Liver (tissue), 9 donors: ENCODE data around the gene UBE2D3. TPM values are rescaled to one million over a fixed set of nuclear protein-coding genes. Genes with fewer than 3 reads are reported as not detected.

Experiments used
- DNase-seq: peaks from one replicate; pipeline ENCODE4 v3.0.0-alpha.2; 2017; ENCODE audit warnings: low spot score
- H3K27ac ChIP-seq, 2 donors: one replicate each; pipeline ENCODE4 v1.7.0; 2013; ENCODE audit warnings: inconsistent platforms in 2 of 2, low read length in 2 of 2, control low read depth in 1 of 2, low read depth in 1 of 2, mild to moderate bottlenecking in 1 of 2
- H3K27me3 ChIP-seq, 4 donors: one replicate each; pipeline versions ENCODE4 v1.6.1 to v1.7.0; 2013; ENCODE audit warnings: low read length in 3 of 4, inconsistent platforms in 1 of 4, mild to moderate bottlenecking in 1 of 4, moderate library complexity in 1 of 4; ENCODE audit not compliant: control insufficient read depth in 4 of 4, insufficient read depth in 4 of 4
- H3K36me3 ChIP-seq, 4 donors: one replicate each; pipeline versions ENCODE4 v1.6.1 to v1.7.0; 2013; ENCODE audit warnings: low read length in 3 of 4, mild to moderate bottlenecking in 3 of 4, low read depth in 1 of 4, moderate library complexity in 1 of 4; ENCODE audit not compliant: control insufficient read depth in 4 of 4, insufficient read depth in 3 of 4
- H3K4me1 ChIP-seq, 4 donors: one replicate each; pipeline versions ENCODE4 v1.6.1 to v1.7.0; 2013; ENCODE audit warnings: low read length in 3 of 4, mild to moderate bottlenecking in 3 of 4, moderate library complexity in 1 of 4; ENCODE audit not compliant: control insufficient read depth in 4 of 4, insufficient read depth in 4 of 4
- H3K4me3 ChIP-seq, 3 donors: one replicate each; pipeline versions ENCODE4 v1.6.1 to v1.7.0; 2013; ENCODE audit warnings: low read length in 3 of 3, control low read depth in 1 of 3, low read depth in 1 of 3, mild to moderate bottlenecking in 1 of 3
- H3K9ac ChIP-seq, 2 donors: one replicate each; pipeline ENCODE4 v1.7.0; 2013; ENCODE audit warnings: low read length in 2 of 2, mild to moderate bottlenecking in 2 of 2, moderate library complexity in 2 of 2, control low read depth in 1 of 2, low read depth in 1 of 2
- H3K9me3 ChIP-seq, 4 donors: one replicate each; pipeline versions ENCODE4 v1.6.1 to v1.7.0; 2013; ENCODE audit warnings: low read length in 3 of 4; ENCODE audit not compliant: control insufficient read depth in 4 of 4
- EGR1 ChIP-seq, 2 donors: IDR thresholded peaks; 2 replicates each; pipeline ENCODE4 v1.6.1; 2016 to 2018; ENCODE audit warnings: antibody characterized with exemption in 2 of 2, low read depth in 2 of 2
- FOXA1 ChIP-seq: IDR thresholded peaks from 2 replicates; pipeline ENCODE4 v1.6.1; 2016; ENCODE audit warnings: antibody characterized with exemption
- FOXA2 ChIP-seq: IDR thresholded peaks from 2 replicates; pipeline ENCODE4 v1.6.1; 2016; ENCODE audit warnings: antibody characterized with exemption
- GABPA ChIP-seq, 2 donors: IDR thresholded peaks in 1 of 2; conservative IDR thresholded peaks in 1 of 2; 2 replicates each; pipeline ENCODE4 v1.6.1; 2016; ENCODE audit warnings: antibody characterized with exemption in 2 of 2, mild to moderate bottlenecking in 1 of 2, moderate library complexity in 1 of 2
- HNF4A ChIP-seq, 2 donors: conservative IDR thresholded peaks; 2 replicates each; pipeline ENCODE4 v1.6.1; 2016; ENCODE audit warnings: antibody characterized with exemption in 2 of 2, mild to moderate bottlenecking in 2 of 2
- HNF4G ChIP-seq: IDR thresholded peaks from 2 replicates; pipeline ENCODE4 v1.6.1; 2016; ENCODE audit warnings: antibody characterized with exemption
- JUND ChIP-seq, 2 donors: IDR thresholded peaks; 2 replicates each; pipeline ENCODE4 v1.6.1; 2016; ENCODE audit warnings: antibody characterized with exemption in 2 of 2
- NR2F2 ChIP-seq: IDR thresholded peaks from 2 replicates; pipeline ENCODE4 v1.6.1; 2016; ENCODE audit warnings: antibody characterized with exemption
- RAD21 ChIP-seq, 2 donors: IDR thresholded peaks; 2 replicates each; pipeline ENCODE4 v1.6.1; 2016; ENCODE audit warnings: antibody characterized with exemption in 2 of 2, mild to moderate bottlenecking in 2 of 2
- RXRA ChIP-seq, 2 donors: IDR thresholded peaks; 2 replicates each; pipeline ENCODE4 v1.6.1; 2017 to 2018; ENCODE audit warnings: antibody characterized with exemption in 2 of 2, mild to moderate bottlenecking in 1 of 2
- SP1 ChIP-seq: IDR thresholded peaks from 2 replicates; pipeline ENCODE4 v1.6.1; 2018; ENCODE audit warnings: antibody characterized with exemption, mild to moderate bottlenecking
- TAF1 ChIP-seq: conservative IDR thresholded peaks from 2 replicates; pipeline ENCODE4 v1.6.1; 2016; ENCODE audit warnings: antibody characterized with exemption, mild to moderate bottlenecking
- YY1 ChIP-seq: IDR thresholded peaks from 2 replicates; pipeline ENCODE4 v1.6.1; 2016; ENCODE audit warnings: antibody characterized with exemption, mild to moderate bottlenecking
- WGBS: extraction: QIAGEN DNeasy Blood & Tissue Kit; methylation state at CpG from one replicate; pipeline ENCODE4 v1.1.7; 2013; 5-methylcytosine and 5-hydroxymethylcytosine counted together
- polyA plus RNA-seq, 2 donors: library from polyadenylated mRNA; stranded (reverse) in 1 of 2; unstranded in 1 of 2; fragments of 200-250 nt in 1 of 2; fragments of >200 nt in 1 of 2; fragmentation: Nextera tagmentation in 1 of 2; extraction: Ambion mirVana in 1 of 2; gene quantifications; one replicate each; pipeline versions ENCODE4 v1.2.1 to v1.2.3, GENCODE V29; 2013 to 2015
- total RNA-seq, 2 donors: library from RNA; depleted of rRNA; stranded (reverse); fragments of >200 nt; gene quantifications; one replicate each; pipeline ENCODE4 v1.2.3, GENCODE V29; 2014
- TF ChIP-seq, protein P1 (sequence below): IDR thresholded peaks from 2 replicates; pipeline ENCODE4 v1.6.1; 2016; ENCODE audit warnings: antibody characterized with exemption, mild to moderate bottlenecking
- TF ChIP-seq, protein P2 (sequence below): fragments of 150-350 bp; IDR thresholded peaks from 2 replicates; pipeline ENCODE4 v1.5.1; 2017; ENCODE audit warnings: improper control_type of control experiment, low read depth, low read length; ENCODE audit not compliant: missing input control
- TF ChIP-seq, protein P3 (sequence below): IDR thresholded peaks from 2 replicates; pipeline ENCODE4 v1.6.1; 2016; ENCODE audit warnings: antibody characterized with exemption
- TF ChIP-seq, protein P4 (sequence below): IDR thresholded peaks from 2 replicates; pipeline ENCODE4 v1.6.1; 2016; ENCODE audit warnings: antibody characterized with exemption
- TF ChIP-seq, protein P5 (sequence below): IDR thresholded peaks from 2 replicates; pipeline ENCODE4 v1.6.1; 2016; ENCODE audit warnings: antibody characterized with exemption
- donor health status: healthy.
- donor health status: healthy.
- donor health status: healthy.
- donor health status: healthy.
- donor health status: healthy.

UBE2D3 gene
- total and polyA plus RNA-seq, 4 donors = 133 to 231 (median 150) TPM

DNA sequence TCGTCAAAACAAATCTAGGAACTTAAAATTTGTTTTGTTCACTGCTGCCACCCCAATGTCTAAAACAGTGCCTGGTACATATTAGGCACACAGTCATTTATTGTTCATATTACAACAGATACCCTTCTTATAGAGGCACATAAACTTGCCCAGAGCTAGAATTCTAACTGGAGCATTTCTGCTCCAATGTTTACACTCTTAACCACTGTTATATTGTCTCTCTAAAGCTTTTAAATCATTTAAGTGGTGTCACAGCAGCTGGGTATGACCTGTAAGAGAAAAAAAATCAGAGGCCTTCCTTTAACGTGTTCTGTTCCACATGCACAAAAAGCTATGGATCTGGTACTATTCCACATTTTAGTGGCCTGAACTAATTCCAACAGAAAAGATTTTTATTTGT lies 3.0 kb downstream of the UBE2D3 start:
- peaks cover 0 to 2% (median 0%) of the 10 kb centered on the region in 4 donors for H3K36me3 ChIP-seq
- WGBS = under 1% methylated on average over 2 of the region's 2 CpGs
- H3K9me3 ChIP-seq = no peaks in the 10 kb centered on the region
- no peaks in the 10 kb centered on the region for H3K27me3 ChIP-seq
- peak overlapping the region; percentile 100 for H3K27ac ChIP-seq
- no peak for DNase-seq
- peak overlapping the region; percentile 78 to 99 (median 98) for H3K4me3 ChIP-seq
- H3K9ac ChIP-seq = peak overlapping the region; percentile 99 to 100
- peaks cover 10 to 55% (median 37%) of the 10 kb centered on the region in 4 donors for H3K4me1 ChIP-seq
- TF ChIP-seq EGR1 (IDR thresholded peaks at IDR 0.05; ENCODE audit: low read depth in 2 of 2) (no peak), NR2F2 (no peak), HNF4G (no peak), YY1 (no peak), GABPA (IDR thresholded peaks at IDR 0.05 in 1 of 2, conservative IDR thresholded peaks at IDR 0.05 in 1 of 2) (no peak), RXRA (IDR thresholded peaks at IDR 0.05) (no peak), JUND (IDR thresholded peaks at IDR 0.05) (no peak), RAD21 (IDR thresholded peaks at IDR 0.05) (no peak), HNF4A (conservative IDR thresholded peaks at IDR 0.05) (no peak), SP1 (no peak), TAF1 (no peak), FOXA1 (no peak), FOXA2 (no peak)
- TF ChIP-seq, protein P1, sequence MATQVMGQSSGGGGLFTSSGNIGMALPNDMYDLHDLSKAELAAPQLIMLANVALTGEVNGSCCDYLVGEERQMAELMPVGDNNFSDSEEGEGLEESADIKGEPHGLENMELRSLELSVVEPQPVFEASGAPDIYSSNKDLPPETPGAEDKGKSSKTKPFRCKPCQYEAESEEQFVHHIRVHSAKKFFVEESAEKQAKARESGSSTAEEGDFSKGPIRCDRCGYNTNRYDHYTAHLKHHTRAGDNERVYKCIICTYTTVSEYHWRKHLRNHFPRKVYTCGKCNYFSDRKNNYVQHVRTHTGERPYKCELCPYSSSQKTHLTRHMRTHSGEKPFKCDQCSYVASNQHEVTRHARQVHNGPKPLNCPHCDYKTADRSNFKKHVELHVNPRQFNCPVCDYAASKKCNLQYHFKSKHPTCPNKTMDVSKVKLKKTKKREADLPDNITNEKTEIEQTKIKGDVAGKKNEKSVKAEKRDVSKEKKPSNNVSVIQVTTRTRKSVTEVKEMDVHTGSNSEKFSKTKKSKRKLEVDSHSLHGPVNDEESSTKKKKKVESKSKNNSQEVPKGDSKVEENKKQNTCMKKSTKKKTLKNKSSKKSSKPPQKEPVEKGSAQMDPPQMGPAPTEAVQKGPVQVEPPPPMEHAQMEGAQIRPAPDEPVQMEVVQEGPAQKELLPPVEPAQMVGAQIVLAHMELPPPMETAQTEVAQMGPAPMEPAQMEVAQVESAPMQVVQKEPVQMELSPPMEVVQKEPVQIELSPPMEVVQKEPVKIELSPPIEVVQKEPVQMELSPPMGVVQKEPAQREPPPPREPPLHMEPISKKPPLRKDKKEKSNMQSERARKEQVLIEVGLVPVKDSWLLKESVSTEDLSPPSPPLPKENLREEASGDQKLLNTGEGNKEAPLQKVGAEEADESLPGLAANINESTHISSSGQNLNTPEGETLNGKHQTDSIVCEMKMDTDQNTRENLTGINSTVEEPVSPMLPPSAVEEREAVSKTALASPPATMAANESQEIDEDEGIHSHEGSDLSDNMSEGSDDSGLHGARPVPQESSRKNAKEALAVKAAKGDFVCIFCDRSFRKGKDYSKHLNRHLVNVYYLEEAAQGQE = no peak
- TF ChIP-seq, protein P2, sequence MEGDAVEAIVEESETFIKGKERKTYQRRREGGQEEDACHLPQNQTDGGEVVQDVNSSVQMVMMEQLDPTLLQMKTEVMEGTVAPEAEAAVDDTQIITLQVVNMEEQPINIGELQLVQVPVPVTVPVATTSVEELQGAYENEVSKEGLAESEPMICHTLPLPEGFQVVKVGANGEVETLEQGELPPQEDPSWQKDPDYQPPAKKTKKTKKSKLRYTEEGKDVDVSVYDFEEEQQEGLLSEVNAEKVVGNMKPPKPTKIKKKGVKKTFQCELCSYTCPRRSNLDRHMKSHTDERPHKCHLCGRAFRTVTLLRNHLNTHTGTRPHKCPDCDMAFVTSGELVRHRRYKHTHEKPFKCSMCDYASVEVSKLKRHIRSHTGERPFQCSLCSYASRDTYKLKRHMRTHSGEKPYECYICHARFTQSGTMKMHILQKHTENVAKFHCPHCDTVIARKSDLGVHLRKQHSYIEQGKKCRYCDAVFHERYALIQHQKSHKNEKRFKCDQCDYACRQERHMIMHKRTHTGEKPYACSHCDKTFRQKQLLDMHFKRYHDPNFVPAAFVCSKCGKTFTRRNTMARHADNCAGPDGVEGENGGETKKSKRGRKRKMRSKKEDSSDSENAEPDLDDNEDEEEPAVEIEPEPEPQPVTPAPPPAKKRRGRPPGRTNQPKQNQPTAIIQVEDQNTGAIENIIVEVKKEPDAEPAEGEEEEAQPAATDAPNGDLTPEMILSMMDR = no peak
- TF ChIP-seq, protein P3, sequence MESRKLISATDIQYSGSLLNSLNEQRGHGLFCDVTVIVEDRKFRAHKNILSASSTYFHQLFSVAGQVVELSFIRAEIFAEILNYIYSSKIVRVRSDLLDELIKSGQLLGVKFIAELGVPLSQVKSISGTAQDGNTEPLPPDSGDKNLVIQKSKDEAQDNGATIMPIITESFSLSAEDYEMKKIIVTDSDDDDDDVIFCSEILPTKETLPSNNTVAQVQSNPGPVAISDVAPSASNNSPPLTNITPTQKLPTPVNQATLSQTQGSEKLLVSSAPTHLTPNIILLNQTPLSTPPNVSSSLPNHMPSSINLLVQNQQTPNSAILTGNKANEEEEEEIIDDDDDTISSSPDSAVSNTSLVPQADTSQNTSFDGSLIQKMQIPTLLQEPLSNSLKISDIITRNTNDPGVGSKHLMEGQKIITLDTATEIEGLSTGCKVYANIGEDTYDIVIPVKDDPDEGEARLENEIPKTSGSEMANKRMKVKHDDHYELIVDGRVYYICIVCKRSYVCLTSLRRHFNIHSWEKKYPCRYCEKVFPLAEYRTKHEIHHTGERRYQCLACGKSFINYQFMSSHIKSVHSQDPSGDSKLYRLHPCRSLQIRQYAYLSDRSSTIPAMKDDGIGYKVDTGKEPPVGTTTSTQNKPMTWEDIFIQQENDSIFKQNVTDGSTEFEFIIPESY = no peak
- TF ChIP-seq, protein P4, sequence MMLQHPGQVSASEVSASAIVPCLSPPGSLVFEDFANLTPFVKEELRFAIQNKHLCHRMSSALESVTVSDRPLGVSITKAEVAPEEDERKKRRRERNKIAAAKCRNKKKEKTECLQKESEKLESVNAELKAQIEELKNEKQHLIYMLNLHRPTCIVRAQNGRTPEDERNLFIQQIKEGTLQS = no peak
- TF ChIP-seq, protein P5, sequence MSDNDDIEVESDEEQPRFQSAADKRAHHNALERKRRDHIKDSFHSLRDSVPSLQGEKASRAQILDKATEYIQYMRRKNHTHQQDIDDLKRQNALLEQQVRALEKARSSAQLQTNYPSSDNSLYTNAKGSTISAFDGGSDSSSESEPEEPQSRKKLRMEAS = no peak
